Neutrophil (primary cell): Measurements from ENCODE around the gene MMP10.
"Not testable (repeated sequence)": the region's sequence is repeated elsewhere in the genome, so short reads cannot be mapped to it uniquely, and the experiment has no call there.

Experiments
- H3K27ac ChIP-seq: fragments of 200-600 bp; sonication (generic); 2 replicates; pipeline ENCODE4 v1.5.1; 2016; ENCODE audit warnings: mild to moderate bottlenecking, moderate library complexity
- H3K27me3 ChIP-seq: fragments of 200-600 bp; sonication (generic); 2 replicates; pipeline ENCODE4 v1.6.0; 2016; ENCODE audit warnings: mild to moderate bottlenecking
- H3K36me3 ChIP-seq: fragments of 200-600 bp; sonication (generic); 2 replicates; pipeline ENCODE4 v1.5.1; 2017
- H3K4me1 ChIP-seq, 2 experiments: fragments of 200-600 bp in 1 of 2; sonication (generic) in 1 of 2; 1 replicate in 1 of 2; 2 replicates in 1 of 2; pipeline versions ENCODE4 v1.5.1 to v1.6.1; 2013 to 2016; ENCODE audit warnings: low read depth in 1 of 2, low read length in 1 of 2, mild to moderate bottlenecking in 1 of 2, moderate library complexity in 1 of 2; ENCODE audit not compliant: control insufficient read depth in 1 of 2, insufficient read depth in 1 of 2
- H3K4me3 ChIP-seq, 2 experiments: fragments of 200-600 bp in 1 of 2; sonication (generic) in 1 of 2; 1 replicate in 1 of 2; 2 replicates in 1 of 2; pipeline ENCODE4 v1.5.1; 2013 to 2016; ENCODE audit warnings: low read depth in 1 of 2, low read length in 1 of 2, mild to moderate bottlenecking in 1 of 2, moderate library complexity in 1 of 2
- H3K9me3 ChIP-seq: fragments of 200-600 bp; sonication (generic); 2 replicates; pipeline ENCODE4 v1.5.1; 2016
- TF ChIP-seq, protein P1 (sequence below): fragments of 200-600 bp; sonication (generic); IDR thresholded peaks from 2 replicates; pipeline ENCODE4 v1.5.1; 2016; ENCODE audit warnings: antibody characterized with exemption

MMP10 gene

DNA sequence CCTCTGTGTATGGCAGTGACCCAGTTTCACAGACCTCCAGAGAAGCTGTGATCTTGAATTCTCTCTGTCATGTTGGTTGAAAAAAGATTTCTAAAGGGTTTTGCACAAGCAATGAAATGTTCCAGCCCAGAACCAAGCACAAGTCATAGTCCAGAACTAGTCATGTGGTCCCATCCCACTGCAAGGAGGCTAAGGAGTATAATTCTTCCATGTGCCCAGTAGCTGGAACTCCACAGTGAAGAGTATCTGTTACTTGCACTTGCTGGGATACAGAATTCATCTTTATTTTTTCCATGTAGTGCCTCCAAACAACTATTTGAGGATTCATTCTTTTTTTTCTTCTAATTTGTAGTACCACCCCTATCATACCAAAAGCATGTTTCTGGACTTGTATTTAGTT, 45.8 kb downstream of the MMP10 start:
- Histone ChIP-seq H3K36me3 (no peaks in the 10 kb centered on the region), H3K4me1 (peaks cover 0 to 14% of the 10 kb centered on the region in 2 experiments), H3K27me3 (peaks cover 60% of the 10 kb centered on the region), H3K4me3 (no peak overlapping the region), H3K9me3 (no peaks in the 10 kb centered on the region), H3K27ac (no peak overlapping the region)
- TF ChIP-seq, protein P1, sequence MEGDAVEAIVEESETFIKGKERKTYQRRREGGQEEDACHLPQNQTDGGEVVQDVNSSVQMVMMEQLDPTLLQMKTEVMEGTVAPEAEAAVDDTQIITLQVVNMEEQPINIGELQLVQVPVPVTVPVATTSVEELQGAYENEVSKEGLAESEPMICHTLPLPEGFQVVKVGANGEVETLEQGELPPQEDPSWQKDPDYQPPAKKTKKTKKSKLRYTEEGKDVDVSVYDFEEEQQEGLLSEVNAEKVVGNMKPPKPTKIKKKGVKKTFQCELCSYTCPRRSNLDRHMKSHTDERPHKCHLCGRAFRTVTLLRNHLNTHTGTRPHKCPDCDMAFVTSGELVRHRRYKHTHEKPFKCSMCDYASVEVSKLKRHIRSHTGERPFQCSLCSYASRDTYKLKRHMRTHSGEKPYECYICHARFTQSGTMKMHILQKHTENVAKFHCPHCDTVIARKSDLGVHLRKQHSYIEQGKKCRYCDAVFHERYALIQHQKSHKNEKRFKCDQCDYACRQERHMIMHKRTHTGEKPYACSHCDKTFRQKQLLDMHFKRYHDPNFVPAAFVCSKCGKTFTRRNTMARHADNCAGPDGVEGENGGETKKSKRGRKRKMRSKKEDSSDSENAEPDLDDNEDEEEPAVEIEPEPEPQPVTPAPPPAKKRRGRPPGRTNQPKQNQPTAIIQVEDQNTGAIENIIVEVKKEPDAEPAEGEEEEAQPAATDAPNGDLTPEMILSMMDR: no peak

GRCh38 chr11:102733232-102733875, 47.1 kb downstream of the MMP10 start:
- peaks cover 11 to 26% of the 10 kb centered on the region in 2 experiments for H3K4me1 ChIP-seq
- TF ChIP-seq, protein P1: peak; percentile 65
- no peak overlapping the region for H3K4me3 ChIP-seq

GRCh38 chr11:102730944-102731343, 49.5 kb downstream of the MMP10 start:
- not testable (repeated sequence) for H3K36me3 ChIP-seq, H3K4me3 ChIP-seq, H3K27ac ChIP-seq, H3K9me3 ChIP-seq
- H3K4me1 ChIP-seq: peaks cover 35 to 50% of the 10 kb centered on the region in 2 experiments
- H3K27me3 ChIP-seq: peaks cover 24% of the 10 kb centered on the region

More at GRCh38 chr11:102733232-102733875, 47.1 kb downstream of the MMP10 start:
- Histone ChIP-seq H3K27ac (no peak overlapping the region), H3K27me3 (peaks cover 48% of the 10 kb centered on the region), H3K36me3 (no peaks in the 10 kb centered on the region), H3K9me3 (no peaks in the 10 kb centered on the region)

DNA sequence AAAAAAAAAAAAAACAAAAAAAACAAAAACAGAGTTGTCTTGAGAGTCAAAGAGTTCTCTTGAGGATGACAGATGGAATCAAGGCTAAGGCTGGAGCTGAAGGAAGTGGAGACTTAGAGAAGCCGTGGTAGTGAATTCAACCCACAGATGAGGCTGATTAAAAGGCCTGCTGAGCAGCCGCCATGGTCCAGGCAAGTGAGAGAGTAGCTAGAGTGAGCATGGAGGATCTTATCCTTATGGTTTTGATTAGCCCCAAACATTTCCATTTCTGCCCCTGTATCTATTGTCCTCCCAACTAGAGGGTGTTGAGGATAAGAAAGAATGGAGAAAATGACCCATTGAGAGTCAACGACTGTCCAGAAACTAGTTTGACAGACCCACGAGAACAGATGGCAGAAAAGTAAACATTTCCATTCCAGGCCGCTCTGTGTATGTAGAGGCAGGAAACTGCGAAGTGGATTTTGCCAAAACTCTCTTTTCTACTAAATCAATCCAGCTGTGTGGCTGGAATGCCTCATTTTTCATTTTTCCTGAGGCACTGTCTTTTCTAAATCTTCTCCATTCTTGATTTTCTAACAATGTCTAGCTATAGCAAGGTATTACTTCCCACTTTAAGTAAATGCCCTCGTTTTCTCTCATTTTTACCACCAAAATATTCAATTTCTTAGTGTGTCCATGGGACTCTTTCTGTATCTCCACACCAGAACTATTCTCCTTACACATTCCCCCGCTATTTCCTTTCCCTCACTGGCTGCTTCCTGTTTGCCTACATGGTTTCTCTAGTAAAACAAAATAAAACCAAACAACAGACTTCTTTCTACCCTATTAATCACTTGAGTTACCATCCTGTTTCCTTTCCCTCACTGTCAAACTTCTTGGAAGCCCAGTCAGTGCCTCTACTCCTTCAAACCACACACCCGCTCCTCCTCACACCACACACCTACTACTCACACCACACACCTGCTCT, 50.3 kb downstream of the MMP10 start:
- Histone ChIP-seq H3K36me3 (no peaks in the 10 kb centered on the region), H3K27ac (no peak overlapping the region)
- TF ChIP-seq, protein P1: no peak

GRCh38 chr11:102727890-102728289, 52.5 kb downstream of the MMP10 start:
- TF ChIP-seq, protein P1: no peak
- peak overlapping the region; percentile 78 for H3K27ac ChIP-seq
- H3K4me1 ChIP-seq: peaks cover 66 to 74% of the 10 kb centered on the region in 2 experiments
- H3K27me3 ChIP-seq: no peaks in the 10 kb centered on the region
- H3K9me3 ChIP-seq: no peaks in the 10 kb centered on the region
- H3K4me3 ChIP-seq: peak overlapping the region; percentile 3 to 6
- H3K36me3 ChIP-seq: no peaks in the 10 kb centered on the region

More for the DNA sequence above, 50.3 kb downstream of the MMP10 start:
- Histone ChIP-seq H3K4me1 (peaks cover 43 to 58% of the 10 kb centered on the region in 2 experiments), H3K9me3 (no peaks in the 10 kb centered on the region), H3K27me3 (peaks cover 16% of the 10 kb centered on the region), H3K4me3 (no peak overlapping the region)
